GM12873 (cell line): ENCODE results near the gene NEGR1.
A peak's percentile ranks its signal among the peaks of the same experiment; 100 is the strongest.

Experiments used
- TF ChIP-seq, protein P1 (sequence below): IDR thresholded peaks from 2 replicates; pipeline ENCODE4 v1.5.1; 2012; ENCODE audit warnings: low read depth, mild to moderate bottlenecking, moderate library complexity, low read length, control low read depth; ENCODE audit not compliant: insufficient read depth; ENCODE audit errors: missing control alignments

The NEGR1 gene

GRCh38 chr1:72037745-72038343 lies 244.5 kb downstream of the NEGR1 start:
- TF ChIP-seq, protein P1, sequence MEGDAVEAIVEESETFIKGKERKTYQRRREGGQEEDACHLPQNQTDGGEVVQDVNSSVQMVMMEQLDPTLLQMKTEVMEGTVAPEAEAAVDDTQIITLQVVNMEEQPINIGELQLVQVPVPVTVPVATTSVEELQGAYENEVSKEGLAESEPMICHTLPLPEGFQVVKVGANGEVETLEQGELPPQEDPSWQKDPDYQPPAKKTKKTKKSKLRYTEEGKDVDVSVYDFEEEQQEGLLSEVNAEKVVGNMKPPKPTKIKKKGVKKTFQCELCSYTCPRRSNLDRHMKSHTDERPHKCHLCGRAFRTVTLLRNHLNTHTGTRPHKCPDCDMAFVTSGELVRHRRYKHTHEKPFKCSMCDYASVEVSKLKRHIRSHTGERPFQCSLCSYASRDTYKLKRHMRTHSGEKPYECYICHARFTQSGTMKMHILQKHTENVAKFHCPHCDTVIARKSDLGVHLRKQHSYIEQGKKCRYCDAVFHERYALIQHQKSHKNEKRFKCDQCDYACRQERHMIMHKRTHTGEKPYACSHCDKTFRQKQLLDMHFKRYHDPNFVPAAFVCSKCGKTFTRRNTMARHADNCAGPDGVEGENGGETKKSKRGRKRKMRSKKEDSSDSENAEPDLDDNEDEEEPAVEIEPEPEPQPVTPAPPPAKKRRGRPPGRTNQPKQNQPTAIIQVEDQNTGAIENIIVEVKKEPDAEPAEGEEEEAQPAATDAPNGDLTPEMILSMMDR = peak; percentile 48

DNA sequence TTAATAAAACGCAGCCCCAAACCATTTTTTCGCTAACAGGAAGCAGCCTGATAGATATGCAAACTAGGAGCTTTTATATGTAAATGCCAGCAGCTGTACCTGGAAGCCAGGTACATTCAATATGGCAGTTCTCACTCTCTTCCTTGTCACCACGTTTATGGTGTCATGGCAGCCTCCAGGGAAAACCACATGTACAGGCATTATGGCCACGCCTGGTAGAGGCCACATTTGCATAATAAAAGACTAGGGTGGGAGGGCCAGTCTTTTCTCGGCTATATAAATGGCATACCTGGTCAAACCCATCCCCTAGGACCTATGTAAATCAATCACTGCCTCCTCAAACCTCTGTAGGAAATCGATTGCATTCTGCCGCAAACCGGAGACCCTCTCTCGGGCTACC lies 247.5 kb downstream of the NEGR1 start:
- TF ChIP-seq, protein P1 = no peak

DNA sequence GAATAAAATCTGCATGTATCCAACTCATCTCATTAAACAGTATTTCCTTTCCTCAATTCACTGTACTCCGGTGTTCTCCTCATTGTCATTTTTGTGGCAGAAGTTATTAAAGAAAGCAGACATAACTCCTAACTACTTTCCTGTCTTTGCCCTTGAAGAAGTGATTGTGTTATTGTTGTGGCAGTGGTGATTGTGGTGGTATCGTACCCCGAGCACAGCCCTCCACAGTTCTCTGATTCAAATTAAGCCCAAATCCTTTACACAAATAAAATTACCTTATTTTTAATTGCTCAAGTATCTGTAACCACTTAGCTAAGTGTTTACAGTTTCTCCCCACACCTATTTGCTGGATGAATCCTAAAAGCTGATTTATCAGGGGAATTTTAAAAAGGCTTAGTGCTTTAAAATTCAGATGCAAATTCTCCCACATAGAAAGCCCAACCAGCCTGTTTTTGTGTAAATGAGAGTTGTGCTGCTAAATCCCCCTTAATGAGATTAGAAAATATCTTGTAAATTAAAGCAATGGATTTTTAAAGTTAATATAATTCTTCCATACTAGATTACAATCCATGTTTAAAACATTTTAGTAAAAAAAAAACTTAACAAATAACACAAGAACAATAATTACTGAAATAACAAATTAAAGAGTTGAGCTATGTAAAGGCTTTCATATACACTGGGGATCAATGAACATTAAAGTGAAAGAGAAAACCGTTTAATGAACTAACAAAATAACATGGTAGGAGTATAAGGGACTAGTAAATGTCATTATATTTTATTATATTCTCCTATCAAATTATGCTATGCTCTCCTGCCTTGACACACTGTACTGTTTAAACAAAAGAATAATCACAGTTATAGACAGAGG lies 259.0 kb downstream of the NEGR1 start:
- TF ChIP-seq, protein P1 = no peak

DNA sequence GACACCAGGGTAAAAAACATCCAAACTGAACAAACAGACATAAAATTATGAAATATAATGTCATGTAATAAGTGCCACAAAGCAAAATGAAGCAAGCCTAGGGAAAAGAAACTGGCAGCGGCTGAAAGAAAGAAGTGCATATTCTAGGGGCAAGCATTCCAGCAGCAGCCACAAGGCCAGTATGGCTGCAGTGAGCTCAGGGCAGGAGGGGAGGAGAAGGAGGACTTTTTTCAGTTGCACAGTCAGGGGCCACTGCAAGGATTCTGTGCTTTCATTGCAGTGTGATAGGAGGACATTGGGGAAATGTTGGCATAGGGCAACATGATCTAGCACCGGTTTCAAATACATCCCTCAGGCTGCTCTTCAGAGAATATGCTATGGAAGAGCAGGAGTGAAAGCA lies 263.8 kb downstream of the NEGR1 start:
- TF ChIP-seq, protein P1 = no peak

GRCh38 chr1:72015006-72015405 lies 267.3 kb downstream of the NEGR1 start:
- TF ChIP-seq, protein P1 = no peak

DNA sequence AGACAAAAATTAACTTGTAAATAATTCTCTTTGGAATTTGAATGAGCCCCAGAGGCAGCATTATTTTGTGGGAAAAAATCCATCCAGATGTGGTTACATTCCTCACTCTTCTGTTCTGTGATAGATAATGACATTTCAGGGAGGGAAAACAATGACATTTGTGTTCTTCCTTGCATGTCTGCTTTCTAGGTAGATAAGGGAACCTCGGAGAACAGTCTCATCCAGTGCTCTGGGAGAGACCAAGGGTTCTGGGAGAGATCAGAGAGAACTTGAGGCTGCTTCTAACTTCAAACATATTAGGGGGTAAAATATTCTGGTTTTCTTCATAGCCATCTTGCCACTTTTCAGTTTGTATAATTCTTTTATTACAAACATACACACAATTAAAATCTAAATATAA lies 269.2 kb downstream of the NEGR1 start:
- TF ChIP-seq, protein P1 = no peak

- TF ChIP-seq, protein P1 = no peak
Measured at GRCh38 chr1:72011721-72012120, 270.6 kb downstream of the NEGR1 start.
